Right hindlimb (tissue), 1 donor: Measurements from ENCODE around the gene ANKRD65.
"Not testable (repeated sequence)": the region's sequence is repeated elsewhere in the genome, so short reads cannot be mapped to it uniquely, and the experiment has no call there.

Experiments used
- DNase-seq: peaks from one replicate; pipeline ENCODE4 v3.0.0-alpha.2; 2018

The ANKRD65 gene

DNA sequence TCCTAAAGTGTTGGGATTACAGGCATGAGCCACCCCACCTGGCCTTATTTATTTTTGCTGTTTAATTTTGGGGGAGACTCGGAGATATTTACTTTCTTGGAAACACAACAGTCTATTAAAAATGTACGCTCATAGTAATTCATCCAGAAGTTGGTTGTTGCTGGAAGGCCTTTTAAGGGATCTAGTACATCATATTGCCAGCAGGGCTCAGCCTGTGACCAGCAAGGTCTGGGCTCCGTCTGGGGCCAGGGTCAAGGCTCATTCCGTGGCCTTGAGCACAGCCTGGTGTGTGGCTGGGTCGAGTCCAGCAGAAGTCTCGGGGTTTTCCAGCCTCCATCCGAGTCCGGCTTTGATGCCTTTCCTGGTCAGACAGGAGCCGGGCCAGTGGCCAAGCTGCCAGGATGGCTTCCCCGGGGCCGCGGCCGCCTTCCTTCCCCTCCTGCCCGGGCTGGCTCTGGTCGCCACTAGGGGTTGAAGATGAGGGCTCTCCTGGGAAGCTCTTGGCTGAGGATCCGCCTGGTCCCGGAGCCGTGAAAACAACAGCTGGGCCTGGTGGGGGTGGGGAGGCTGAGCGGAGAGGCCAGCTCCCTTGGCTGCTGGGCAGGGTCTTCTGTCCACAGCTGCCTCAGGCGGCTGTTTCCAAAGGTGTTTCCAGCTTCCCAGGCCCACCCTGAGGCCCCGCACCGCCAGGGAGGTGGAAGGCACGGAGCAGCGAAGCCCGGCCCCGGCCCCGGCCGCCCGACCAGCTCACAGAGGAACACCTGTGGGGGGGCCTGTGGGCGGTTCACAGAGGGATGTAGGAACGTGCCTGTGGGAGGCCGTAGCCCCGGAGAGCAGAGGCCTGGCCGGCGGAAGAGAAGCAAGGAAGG is 9.3 kb upstream of the ANKRD65 start:
- peak; percentile 92 for DNase-seq

DNA sequence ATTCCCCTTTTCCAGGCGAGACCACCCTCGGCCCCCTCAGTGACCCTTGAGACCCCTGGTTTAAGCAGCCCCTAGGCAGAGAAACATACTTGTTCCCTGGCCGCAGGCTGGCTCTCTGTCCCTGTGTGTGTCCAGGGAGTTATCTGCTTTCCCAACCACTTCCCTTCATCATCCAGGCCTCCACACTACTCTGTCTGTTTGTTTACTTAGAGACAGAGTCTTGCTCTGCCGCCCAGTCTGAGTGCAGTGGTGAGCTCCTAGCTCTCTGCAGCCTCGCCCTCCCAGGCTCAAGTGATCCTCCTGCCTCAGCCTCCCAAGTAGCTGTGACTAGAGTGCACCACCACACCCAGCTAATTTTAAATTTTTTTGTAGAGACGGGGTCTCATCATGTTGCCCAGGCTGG is 8.6 kb upstream of the ANKRD65 start:
- peak; percentile 51 for DNase-seq

DNA sequence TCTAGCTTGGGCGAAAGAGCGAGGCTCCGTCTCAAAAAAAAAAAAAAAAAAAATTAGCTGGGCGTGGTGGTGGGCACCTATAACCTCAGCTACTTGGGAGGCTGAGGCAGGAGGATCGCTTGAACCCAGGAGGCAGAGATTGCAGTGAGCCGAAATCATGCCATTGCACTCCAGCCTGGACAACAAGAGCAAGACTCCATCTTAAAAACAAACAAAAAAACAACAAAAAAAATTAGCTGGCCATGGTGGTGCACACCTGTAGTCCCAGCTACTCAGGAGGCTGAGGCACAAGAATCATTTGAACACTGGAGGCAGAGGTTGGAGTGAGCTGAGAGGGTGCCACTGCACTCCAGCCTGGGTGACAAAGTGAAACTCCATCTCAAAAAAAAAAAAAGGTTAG is 7.9 kb upstream of the ANKRD65 start:
- DNase-seq, result not testable (repeated sequence)

DNA sequence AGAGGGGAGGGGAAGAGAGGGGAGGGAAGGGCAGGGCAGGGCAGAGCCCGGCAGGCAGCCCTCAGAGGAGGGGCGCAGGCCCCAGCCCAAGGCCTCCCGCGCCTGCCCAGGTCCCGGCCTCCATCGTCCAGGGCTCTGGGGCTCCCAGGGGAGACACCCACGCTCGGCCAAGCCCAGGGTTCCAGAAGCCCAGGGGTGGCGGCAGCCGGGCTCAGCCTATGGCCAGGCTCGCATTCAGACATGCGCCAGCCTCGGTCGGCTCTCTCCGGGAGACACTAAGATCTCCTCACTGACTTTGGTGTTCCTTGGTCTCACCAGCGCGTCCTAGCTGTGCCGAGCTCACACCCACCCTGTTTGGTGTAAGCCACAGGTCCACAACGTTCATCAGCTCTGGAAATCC is 7.1 kb upstream of the ANKRD65 start:
- peak; percentile 19 for DNase-seq

DNA sequence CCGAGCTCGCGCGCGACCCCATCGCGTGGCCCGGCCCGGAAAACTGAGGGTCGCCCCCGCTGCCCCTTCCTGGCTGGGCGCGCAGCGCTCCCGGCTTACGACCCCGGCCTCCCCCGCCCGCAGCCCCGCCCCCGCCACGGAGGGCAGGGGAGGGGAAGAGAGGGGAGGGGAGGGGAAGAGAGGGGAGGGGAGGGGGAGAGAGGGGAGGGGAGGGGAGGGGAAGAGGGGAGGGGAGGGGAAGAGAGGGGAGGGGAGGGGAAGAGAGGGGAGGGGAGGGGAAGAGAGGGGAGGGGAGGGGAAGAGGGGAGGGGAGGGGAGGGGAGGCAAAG is 6.7 kb upstream of the ANKRD65 start:
- peak; percentile 50 for DNase-seq

DNA sequence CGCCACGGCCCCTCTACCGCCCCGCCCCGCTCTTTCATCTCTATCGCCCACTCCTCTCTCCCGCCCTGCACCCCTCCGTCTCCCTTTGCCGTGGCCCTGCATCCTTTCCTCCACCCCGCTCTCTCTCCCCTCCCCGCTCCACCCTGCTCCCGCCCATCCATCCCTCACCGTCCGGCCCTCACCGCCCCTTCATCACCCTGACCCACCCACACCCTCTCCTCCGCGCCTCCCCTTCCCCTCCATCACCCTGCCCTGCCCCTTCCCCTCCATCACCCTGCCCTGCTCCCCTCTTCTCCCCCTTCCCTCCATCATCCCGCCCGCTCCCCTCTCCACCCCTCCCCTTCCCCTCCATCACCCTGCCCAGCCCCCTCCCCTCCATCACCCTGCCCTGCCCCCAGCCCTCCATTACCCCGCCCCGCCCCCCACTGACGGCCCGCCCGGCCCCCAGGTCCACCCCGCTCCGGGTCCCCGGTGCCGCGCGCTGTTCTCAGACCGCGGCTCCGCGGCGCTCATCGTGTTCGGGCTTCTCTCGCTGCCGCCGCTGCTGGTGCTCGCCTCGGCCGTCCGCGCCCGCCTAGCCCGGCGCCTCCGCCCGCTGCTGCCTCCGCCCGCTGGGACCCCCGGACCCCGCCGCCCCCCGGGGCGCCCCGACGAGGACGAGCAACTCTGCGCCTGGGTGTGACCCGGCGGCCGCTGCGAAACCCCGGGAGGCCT is 6.2 kb upstream of the ANKRD65 start:
- peak; percentile 63 for DNase-seq

DNA sequence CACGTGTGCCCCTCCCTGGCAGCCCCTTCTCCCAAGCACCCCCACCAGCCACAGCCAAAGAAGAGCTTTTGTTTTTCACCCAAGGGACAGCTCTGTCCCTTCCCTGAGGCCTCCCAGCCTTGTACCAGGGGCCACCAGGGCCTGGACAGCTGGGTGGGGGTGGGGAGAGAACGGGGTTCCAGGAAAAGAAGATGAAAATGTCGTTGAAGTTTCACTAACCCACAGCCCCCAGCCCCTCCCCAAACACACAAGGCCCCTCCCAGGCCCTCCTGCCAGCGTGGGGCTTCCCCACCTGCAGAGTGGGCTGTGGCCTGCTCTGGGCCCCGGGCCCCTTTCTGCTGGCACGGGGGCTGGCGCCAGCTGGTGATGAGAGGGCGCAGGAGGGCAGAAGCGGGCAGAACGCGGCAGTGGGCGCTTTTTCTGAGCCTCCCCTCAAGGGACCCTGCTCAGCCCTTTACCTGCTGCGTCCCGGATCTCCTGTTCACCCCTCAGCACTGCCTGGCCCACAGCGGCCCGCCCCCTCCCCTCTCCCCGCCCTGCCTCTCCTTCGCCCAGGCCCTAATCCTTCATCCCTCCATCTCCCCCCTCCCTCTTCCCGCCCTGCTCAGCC is 5.5 kb upstream of the ANKRD65 start:
- peak; percentile 18 for DNase-seq

DNA sequence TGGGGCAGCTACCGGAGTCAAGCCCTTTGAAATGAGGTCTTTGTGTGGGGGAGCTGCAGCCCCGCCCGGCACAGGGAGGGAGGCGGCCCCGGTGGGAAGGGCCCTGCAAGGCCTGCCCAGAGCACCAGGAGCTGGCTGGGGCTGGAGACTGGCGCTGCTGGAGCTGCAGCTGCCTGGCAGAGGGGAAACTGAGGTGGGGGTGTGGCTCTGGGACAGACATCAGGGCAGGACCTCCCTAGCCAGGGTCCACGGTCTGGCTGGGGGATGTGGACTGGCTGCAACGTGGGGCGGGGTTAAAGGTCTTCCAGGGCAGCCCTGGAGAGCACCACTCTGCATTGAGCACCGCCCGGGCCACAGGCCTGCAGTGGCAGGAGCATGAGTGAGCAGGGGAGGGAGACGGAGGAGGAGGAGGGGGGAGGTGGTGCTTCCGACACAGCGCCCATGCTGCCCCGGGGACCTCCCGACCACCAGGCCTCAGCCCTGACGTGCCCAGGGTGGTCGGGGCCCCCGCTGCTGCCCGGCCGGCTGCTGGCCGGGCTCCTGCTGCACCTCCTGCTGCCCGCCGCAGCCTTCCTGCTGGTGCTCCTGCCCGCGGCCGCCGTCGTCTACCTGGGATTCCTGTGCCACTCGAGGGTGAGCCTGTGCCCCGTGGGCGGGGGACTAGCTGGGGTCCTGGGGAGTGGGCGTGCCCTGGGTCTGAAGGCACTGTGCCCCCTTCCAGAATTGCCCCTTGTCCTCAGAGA is 4.8 kb upstream of the ANKRD65 start:
- DNase-seq, result peak; percentile 24

DNA sequence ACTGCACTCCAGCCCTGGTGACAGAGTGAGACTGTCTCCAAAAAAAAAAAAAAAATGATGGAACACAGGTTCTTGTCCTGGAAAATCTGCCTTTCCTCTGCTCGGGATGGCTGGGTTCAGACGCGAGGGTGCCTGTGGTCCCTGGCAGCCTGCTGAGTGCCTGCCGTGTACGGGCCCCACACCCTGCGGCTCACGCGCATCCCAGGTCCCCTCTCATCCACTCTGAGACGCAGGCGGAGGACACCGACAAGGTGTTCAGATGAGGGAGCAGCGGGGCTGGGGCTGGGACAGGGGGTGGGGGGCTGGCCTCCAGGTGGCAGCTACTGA is 4.3 kb upstream of the ANKRD65 start:
- DNase-seq, result no peak

DNA sequence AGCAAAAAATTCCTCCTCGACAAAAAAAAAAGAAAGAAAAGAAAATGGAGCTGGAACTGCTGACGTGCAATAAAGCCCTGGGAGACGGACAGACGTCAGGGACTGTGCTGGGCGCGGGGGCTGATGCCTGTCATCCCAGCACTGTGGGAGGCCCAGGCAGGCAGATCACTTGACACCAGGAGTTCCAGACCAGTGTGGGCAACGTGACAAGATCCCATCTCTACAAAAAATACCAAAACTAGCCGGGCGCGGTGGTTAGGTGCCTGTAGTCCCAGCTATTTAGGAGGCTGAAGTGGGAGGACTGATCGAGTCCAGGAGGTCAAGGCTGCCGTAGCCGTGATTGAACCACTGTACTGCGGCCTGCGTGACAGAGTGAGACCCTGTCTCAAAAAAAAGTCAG is 3.6 kb upstream of the ANKRD65 start:
- no peak for DNase-seq

DNA sequence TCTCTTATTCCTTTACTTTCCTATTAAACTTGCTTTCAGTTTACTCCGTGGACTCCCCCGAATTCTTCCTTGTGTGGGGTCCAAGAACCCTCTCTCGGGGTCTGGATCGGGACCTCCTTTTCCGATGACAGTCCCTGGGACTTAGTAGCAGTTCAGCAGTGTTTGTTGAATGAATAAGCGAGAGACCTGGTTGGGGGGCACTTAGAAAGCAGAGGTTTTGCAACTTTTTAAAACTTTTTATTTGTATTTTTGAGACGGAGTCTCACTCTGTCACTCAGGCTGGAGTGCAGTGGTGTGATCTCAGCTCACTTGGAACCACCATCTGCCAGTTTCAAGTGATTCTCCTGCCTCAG is 2.1 kb upstream of the ANKRD65 start:
- no peak for DNase-seq

DNA sequence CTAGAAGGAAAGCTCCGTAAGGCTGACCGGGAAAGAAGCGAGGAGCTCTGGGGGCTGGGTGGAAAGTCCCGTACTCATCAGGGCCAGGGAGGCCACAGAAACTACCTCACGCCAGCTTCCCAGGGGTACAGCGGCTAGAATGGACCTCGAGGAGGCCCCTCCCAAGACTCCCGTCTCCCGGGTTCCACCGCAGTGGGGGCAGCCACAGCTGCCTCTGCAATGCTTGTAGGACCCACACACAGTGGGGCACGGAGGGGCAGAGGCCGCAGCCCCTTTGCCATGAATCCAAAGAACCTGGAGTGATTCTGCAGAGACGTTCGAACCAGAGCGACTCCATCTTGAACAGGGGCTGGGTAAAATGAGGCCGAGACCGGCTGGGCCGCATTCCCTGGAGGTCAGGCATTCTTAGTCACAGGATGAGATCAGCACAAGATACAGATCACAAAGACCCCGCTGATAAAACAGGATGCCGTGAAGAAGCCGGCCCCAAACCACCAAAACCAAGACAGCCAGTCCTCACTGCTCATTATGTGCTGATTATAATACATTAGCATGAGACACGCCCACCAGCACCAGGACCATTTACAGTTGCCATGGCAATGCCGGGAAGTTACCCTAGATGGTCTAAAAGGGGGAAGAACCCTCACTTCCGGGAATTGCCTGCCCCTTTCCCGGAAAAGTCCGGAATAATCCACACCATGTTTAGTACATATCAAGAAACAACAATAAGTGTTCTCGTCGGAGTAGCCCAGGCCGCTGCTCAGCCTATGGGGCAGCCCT is 1.6 kb upstream of the ANKRD65 start:
- DNase-seq, result peak; percentile 24

DNA sequence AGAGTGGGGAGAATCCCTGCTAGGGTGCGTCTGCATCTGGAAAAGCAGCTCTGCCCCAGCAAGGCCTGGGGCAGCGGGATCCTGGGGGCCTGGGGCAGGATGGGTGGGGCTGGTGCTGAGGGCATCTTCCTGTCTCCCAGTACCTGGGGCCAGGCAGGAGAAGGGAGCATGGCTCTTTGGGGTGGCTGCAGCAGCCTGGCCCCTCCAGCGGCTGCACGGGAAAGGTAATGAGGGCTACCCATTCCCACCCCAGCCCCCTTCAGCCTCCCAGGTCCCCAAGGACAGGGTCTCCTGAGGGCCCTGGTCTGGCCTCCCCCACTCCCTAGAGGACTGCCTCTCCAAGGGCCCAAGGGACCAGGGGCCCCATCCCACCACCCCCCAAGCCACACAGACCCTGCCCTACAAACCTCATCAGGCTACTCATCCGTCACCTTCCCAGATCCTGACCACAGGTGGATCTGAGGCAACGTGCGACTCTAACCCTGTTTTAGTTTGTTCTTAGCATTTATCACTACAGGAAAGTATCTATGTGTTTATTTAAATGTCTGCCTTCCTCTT is 910 bp upstream of the ANKRD65 start:
- no peak for DNase-seq

DNA sequence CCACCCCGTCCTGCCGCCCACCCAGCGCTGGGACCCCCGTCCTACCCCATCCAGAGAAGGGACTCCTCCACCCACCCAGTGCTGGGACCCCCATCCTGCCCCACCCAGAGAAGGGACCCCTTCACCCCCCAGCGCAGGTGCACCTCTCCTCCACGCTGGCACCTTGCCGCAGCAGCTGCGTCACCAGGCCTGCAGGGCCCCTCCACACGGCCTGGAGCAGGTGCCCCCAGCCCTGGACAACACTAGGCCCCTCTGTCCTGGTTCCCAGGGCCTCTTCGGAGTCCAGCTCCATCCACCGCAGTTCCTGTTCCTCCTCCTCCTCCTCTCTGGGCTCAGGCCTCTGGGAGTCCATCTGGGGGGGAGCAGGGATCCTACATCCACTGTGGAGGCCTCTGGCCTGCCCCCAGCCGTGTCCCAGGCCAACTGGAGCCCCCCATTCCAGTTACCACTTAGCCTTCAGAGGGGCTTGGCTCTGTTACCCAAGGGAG is 378 bp downstream of the ANKRD65 start:
- DNase-seq, result peak; percentile 17

DNA sequence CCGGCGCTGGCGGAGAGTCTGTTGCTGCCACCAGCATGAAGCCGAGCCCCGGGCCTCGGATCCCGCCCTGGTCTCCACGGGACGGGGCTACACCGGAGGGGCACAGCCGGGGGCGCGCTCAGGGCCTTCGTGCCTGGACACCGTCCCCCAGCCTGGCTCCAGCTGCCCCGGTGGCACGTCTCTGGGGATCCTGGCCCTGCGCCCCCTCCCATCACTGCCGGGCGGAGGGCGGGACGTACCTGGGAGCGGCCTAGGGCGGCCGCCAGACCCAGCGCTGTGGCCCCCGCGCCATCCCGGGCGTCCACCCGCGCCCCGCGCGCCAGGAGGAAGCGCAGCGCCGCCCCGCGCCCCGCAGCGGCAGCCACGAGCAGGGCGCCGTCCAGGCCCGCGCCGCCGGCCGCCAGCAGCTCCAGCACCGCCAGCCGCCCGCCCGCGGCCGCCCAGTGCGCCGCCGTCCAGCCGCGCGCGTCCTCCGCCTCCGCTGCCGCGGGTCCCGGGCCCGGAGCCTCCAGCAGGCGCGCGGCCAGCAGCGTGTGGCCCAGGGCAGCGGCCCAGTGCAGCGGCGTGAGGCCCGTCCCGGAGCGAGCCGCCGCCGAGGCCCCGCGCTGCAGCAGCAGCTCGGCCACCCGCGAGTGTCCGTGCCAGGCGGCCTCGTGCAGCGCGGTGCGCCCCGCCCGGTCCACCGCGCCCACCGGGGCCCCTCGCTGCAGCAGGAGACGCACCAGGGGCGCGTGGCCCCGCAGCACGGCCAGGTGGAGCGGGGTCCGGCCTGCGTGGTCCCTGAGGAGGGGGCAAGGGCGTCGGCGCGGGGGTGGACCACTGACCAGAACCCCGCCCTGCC is 1.0 kb downstream of the ANKRD65 start:
- DNase-seq, result peak; percentile 43

DNA sequence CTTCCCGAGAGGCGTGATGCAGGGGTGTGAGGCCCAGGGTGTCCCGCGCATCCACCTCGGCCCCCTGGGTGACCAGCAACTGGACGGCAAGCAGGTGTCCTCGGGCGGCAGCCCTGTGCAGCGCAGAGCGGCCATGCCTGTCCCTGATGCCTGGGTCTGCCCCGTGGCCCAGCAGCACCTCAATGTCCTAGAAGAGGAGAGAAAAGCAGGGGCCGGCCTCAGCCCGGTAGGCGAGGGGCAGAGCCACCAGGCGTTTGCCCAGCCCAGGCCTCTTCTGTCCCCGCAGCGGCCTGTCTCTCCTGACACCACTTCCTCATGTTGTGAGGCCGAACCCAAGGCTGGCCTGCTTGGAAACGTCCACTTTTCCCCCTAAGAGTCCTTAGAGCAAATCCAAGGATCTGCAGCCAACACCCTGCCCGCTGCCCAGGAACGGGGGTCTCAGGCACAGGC is 1.7 kb downstream of the ANKRD65 start:
- DNase-seq, result peak; percentile 17

DNA sequence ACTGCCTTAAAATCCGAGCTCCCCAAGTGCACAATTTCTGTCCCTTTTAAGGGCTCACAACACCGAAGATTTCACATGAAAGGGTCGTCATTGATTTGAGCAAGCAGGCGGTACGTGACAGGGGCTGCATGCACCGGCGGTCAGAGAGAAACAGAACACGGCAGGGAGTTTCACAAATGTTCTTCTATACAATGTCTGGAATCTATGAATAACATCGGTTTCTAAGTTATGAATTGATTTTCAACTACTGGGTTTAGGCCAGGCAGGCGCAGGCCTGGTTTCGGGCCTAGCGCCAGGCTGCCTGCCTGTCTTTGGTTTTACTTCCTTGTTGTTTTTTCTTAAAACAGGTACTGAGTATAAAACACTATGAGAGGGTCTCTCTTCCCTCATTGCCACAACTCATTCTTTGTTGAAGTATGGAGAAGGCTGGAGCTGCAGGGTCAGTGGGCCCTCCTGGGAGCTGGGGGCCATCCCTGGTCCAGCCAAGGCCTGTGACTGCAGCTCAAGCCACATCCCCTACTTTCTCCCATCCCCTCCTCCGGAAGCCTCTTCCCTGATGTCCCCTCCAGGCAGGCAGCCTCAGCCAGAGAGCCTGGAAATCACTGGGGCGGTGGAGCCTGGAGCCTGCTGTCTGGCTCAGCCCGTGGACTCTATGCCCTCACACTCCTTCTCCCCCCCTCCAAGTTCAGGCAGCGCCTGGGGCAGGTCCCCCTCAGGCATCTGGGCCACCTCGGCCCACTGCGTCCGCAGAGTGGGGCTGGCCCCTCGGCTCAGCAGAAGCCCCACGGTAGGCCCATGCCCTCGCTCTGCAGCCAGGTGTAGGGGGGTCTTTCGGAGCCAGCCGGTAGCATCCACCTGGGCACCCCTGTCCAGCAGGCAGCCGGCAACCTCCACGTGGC is 2.4 kb downstream of the ANKRD65 start:
- DNase-seq, result peak; percentile 20

DNA sequence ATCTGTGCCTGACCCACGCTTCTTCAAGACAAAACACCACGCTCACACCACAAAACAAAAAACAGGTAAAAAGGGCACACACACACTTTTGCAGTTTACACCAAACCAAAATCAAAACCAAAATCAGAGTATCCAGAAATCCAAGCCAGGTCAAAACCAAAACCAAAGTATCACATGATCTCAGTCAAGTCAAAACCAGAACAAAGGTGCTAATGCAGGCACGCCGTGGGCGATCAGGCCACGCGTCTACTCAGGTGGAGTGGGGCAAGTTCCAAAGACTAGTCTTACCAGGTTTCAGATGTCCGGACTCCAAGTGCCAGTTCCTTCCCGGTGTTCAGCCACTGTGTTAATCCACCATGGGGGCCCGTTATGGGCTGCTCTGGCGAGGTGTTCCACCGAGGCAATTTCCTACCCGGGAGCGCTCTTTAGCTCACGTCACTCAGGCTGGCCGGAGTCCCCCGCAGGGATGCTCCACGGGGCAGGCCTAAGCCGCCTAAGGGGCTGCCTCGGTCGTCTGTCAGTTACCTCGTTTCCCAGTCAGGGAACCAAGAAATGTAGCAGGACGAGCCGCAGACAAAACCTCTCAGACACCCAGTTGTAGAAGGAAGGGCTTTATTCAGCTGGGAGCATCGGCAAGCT is 3.1 kb downstream of the ANKRD65 start:
- DNase-seq, result not testable (repeated sequence)

DNA sequence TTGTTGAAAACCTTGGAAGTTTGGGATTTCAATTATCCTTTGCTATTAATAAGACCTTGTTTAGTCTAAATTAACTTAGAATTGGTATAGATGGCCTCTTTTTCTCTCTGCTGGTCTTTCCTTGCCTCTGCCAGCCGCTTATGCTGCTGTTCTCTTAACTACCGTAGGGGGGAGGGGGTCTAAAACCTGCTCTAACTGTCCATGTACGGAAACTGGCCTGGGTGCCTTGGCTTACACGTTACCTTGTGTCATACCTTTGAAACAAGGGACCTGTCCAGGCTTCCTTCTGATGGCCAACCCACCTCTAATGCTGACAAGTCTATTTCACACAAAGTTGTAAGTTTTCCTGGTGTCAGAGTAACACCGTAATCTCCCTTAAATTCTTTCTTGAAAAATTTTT is 3.7 kb downstream of the ANKRD65 start:
- not testable (repeated sequence) for DNase-seq

DNA sequence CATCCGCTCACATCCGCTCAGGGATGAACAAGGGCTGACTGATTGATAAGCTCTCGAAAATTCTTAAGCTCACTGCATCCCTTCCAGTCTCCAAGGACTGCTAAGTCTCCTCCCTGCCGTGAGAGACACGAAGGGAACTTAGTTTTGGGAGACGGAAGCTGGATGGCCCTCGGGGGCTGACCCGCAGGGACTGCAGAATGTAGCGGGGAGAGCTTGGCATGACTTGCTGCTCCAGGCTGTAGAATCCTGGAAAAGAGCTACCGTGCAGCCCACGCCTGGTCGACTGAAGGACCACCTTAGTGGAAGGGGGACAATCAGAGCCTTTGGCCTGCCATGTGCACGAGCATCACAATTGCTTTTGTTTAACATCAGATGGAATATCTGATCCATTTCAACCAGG is 5.3 kb downstream of the ANKRD65 start:
- no peak for DNase-seq
